A549 (cell line): ENCODE data around the gene TMEM217. TPM values are rescaled to one million over a fixed set of nuclear protein-coding genes. Genes with fewer than 3 reads are reported as not detected.

Experiments
- ATAC-seq, 2 experiments: fragments of 200-7000 bp in 1 of 2; fragments of >200 bp in 1 of 2; cut with Nextera tagmentation in 1 of 2; cut with Tn5 transposase in 1 of 2; 3 replicates each; pipeline versions ENCODE4 v1.8.0 to v1.9.1; 2018 to 2020; ENCODE audit warnings: mild to moderate bottlenecking in 1 of 2, moderate library complexity in 1 of 2
- CTCF ChIA-PET: fragments of 300-600 bp; sonication (Branson Sonifier 250); formaldehyde crosslinking; extraction: SDS; loops from one replicate; lab custom pipeline; 2021; ENCODE audit warnings: antibody characterized with exemption, inconsistent platforms; lab: Yijun Ruan, JAX
- POLR2A ChIA-PET: fragments of 350-600 bp; formaldehyde crosslinking; extraction: SDS; loops from one replicate; lab custom pipeline; 2021; ENCODE audit warnings: antibody characterized with exemption, inconsistent platforms; lab: Yijun Ruan, JAX
- DNase-seq, 2 experiments: peaks; one replicate each; pipeline versions ENCODE4 v3.0.0 to v3.0.0-alpha.2; 2011 to 2016; ENCODE audit warnings: low read depth in 1 of 2, low spot score in 1 of 2
- FAIRE-seq: peaks from 2 replicates; lab custom pipeline; 2011; peaks lifted over from hg19 to GRCh38; lab: Jason Lieb, UNC
- H3K27ac ChIP-seq, 2 experiments: fragments of >200 bp; sonication (Bioruptor Twin); formaldehyde crosslinking; 3 replicates each; pipeline ENCODE4 v1.5.1; 2016 to 2017
- H3K4me1 ChIP-seq: fragments of >200 bp; sonication (Bioruptor Twin); formaldehyde crosslinking; 3 replicates; pipeline ENCODE4 v1.6.1; 2016
- H3K4me2 ChIP-seq: fragments of >200 bp; sonication (Bioruptor Twin); formaldehyde crosslinking; 3 replicates; pipeline ENCODE4 v1.6.1; 2016
- H3K4me3 ChIP-seq: fragments of >200 bp; sonication (Bioruptor Twin); formaldehyde crosslinking; 3 replicates; pipeline ENCODE4 v1.5.1; 2016
- H3K9me3 ChIP-seq: fragments of >200 bp; sonication (Bioruptor Twin); formaldehyde crosslinking; 3 replicates; pipeline ENCODE4 v1.6.1; 2016
- CBX8 ChIP-seq: fragments of 200-600 bp; sonication (generic); IDR thresholded peaks from 2 replicates; pipeline ENCODE4 v1.6.1; 2016
- CHD4 ChIP-seq: fragments of 200-600 bp; sonication (generic); IDR thresholded peaks from 2 replicates; pipeline ENCODE4 v1.6.1; 2016; ENCODE audit warnings: antibody characterized with exemption, mild to moderate bottlenecking, borderline replicate concordance
- EHF ChIP-seq: fragments of 250-450 bp; sonication (Bioruptor Pico); IDR thresholded peaks from 2 replicates; pipeline ENCODE4 v1.5.0; 2020; ENCODE audit warnings: mild to moderate bottlenecking
- EHMT2 ChIP-seq: fragments of 200-600 bp; sonication (generic); IDR thresholded peaks from 2 replicates; pipeline ENCODE4 v1.6.1; 2016; ENCODE audit warnings: antibody characterized with exemption, low read depth, mild to moderate bottlenecking, moderate library complexity
- ELK1 ChIP-seq: fragments of 150-350 bp; IDR thresholded peaks from 2 replicates; pipeline ENCODE4 v1.6.1; 2014; ENCODE audit warnings: low read depth, mild to moderate bottlenecking, low read length
- GATA3 ChIP-seq: IDR thresholded peaks from 2 replicates; pipeline ENCODE4 v1.6.1; 2012; ENCODE audit warnings: borderline replicate concordance
- HDAC2 ChIP-seq: fragments of 200-600 bp; sonication (generic); IDR thresholded peaks from 2 replicates; pipeline ENCODE4 v1.6.1; 2016
- HOXB13 ChIP-seq: fragments of 250-450 bp; sonication (Bioruptor Pico); IDR thresholded peaks from 2 replicates; pipeline ENCODE4 v1.5.0; 2020; ENCODE audit warnings: low read depth, mild to moderate bottlenecking, moderate library complexity
- HOXB5 ChIP-seq: fragments of 250-450 bp; sonication (Bioruptor Pico); IDR thresholded peaks from 2 replicates; pipeline ENCODE4 v1.5.0; 2020; ENCODE audit warnings: mild to moderate bottlenecking, moderate library complexity
- JUN ChIP-seq, 2 experiments: fragments of >200 bp; sonication (Bioruptor Twin); formaldehyde crosslinking; IDR thresholded peaks; 2 replicates in 1 of 2; 3 replicates in 1 of 2; pipeline ENCODE4 v1.6.1; 2016 to 2017
- MAX ChIP-seq: IDR thresholded peaks from 2 replicates; pipeline ENCODE4 v1.6.1; 2012
- NPAS2 ChIP-seq: fragments of 250-450 bp; sonication (Bioruptor Pico); IDR thresholded peaks from 2 replicates; pipeline ENCODE4 v1.8.0; 2022; ENCODE audit warnings: mild to moderate bottlenecking, moderate library complexity, borderline replicate concordance
- PBX3 ChIP-seq: IDR thresholded peaks from 2 replicates; pipeline ENCODE4 v1.6.1; 2012
- PHF8 ChIP-seq: fragments of 200-600 bp; sonication (generic); IDR thresholded peaks from 2 replicates; pipeline ENCODE4 v1.6.1; 2016; ENCODE audit warnings: low read depth, mild to moderate bottlenecking, antibody characterized with exemption, moderate library complexity, borderline replicate concordance
- POLR2A ChIP-seq: IDR thresholded peaks from 2 replicates; pipeline ENCODE4 v1.6.1; 2012; ENCODE audit warnings: mild to moderate bottlenecking, low read length
- RNF2 ChIP-seq: fragments of 200-600 bp; sonication (generic); IDR thresholded peaks from 2 replicates; pipeline ENCODE4 v1.6.1; 2016; ENCODE audit warnings: low read depth, mild to moderate bottlenecking, antibody characterized with exemption, moderate library complexity, borderline replicate concordance
- TFCP2L1 ChIP-seq: fragments of 250-450 bp; sonication (Bioruptor Pico); IDR thresholded peaks from 2 replicates; pipeline ENCODE4 v1.5.0; 2021; ENCODE audit warnings: mild to moderate bottlenecking
- USF2 ChIP-seq: fragments of 450-650 bp; IDR thresholded peaks from 2 replicates; pipeline ENCODE4 v1.6.1; 2014; ENCODE audit warnings: antibody characterized with exemption
- ZC3H11A ChIP-seq: fragments of 450-650 bp; IDR thresholded peaks from 2 replicates; pipeline ENCODE4 v1.6.1; 2014; ENCODE audit warnings: antibody characterized with exemption, mild to moderate bottlenecking
- ZFP36 ChIP-seq: fragments of 450-650 bp; IDR thresholded peaks from 2 replicates; pipeline ENCODE4 v1.6.1; 2014; ENCODE audit warnings: borderline replicate concordance; ENCODE audit not compliant: partially characterized antibody
- WGBS: methylation state at CpG from one replicate; pipeline ENCODE4 v1.1.6; 2017; ENCODE audit errors: missing lambda C conversion rate; 5-methylcytosine and 5-hydroxymethylcytosine counted together
- polyA plus RNA-seq, 4 experiments: library from polyadenylated mRNA; depleted of rRNA in 3 of 4; stranded (reverse); fragments of >200 nt; fragmentation: RNase III in 1 of 4; extraction: RNeasy Plus Mini Kit Qiagen cat#74134 plus additional on column Dnase treatment in 1 of 4; gene quantifications; 2 replicates in 3 of 4; 3 replicates in 1 of 4; pipeline ENCODE4 v1.2.3, GENCODE V29; 2011 to 2017

TMEM217 gene
- polyA plus RNA-seq, 2 of the 4 experiments (the other 2 are of a cell fraction), result 0.59 to 1.6 TPM

GRCh38 chr6:37253486-37254007 lies 4.4 kb downstream of the TMEM217 start:
- Histone ChIP-seq H3K4me2 (no peak overlapping the region), H3K4me3 (no peak overlapping the region), H3K4me1 (peaks cover 10% of the 10 kb centered on the region; the same call in 1 of the 3 replicates), H3K9me3 (no peaks in the 10 kb centered on the region), H3K27ac (no peak overlapping the region)
- no peak for ATAC-seq
- DNase-seq, result no peak
- TF ChIP-seq ZFP36 (no peak), ELK1 (no peak), TFCP2L1 (CRISPR knock-in tag) (no peak)
- ChIA-PET POLR2A (no interaction called here), CTCF (interaction anchor here (2.4 kb wide), 1 partner anchor 8 kb away, joined by 6 read pairs; no protein-coding TSS in a partner anchor)
- FAIRE-seq, result no peak

- CTCF ChIA-PET, result interaction anchor here (0.7 kb wide), 1 partner anchor 233 kb away, joined by 3 read pairs; no protein-coding TSS in a partner anchor
- Histone ChIP-seq H3K4me1 (0 out of 3 replicates have a peak, but pooled peaks cover 4% of the 10 kb centered on the region), H3K27ac (peak overlapping the region in 1 of 2 experiments; percentile 25; a peak in 1 of 6 replicates), H3K4me2 (no peak overlapping the region), H3K4me3 (no peak overlapping the region), H3K9me3 (no peaks in the 10 kb centered on the region)
- ATAC-seq, result no peak
- DNase-seq, result no peak
- no peak for FAIRE-seq
- 61% methylated on average over 4 of the region's 4 CpGs for WGBS
- POLR2A ChIA-PET, result no interaction called here
- TF ChIP-seq HOXB13 (no peak), POLR2A (no peak), CBX8 (no peak), PHF8 (no peak), GATA3 (no peak), EHF (no peak), TFCP2L1 (CRISPR knock-in tag) (no peak), PBX3 (no peak), ZC3H11A (no peak), USF2 (no peak), MAX (no peak), NPAS2 (CRISPR knock-in tag) (no peak), HOXB5 (CRISPR knock-in tag) (no peak), EHMT2 (no peak), HDAC2 (no peak), JUN (IDR thresholded peaks at IDR 0.05) (no peak), CHD4 (no peak), RNF2 (no peak)
Observed at GRCh38 chr6:37251211-37251780, 6.6 kb downstream of the TMEM217 start.
